Measurements from ENCODE around the gene TLL2.
"Not testable (repeated sequence)": the region's sequence is repeated elsewhere in the genome, so short reads cannot be mapped to it uniquely, and the experiment has no call there.

The TLL2 gene

DNA sequence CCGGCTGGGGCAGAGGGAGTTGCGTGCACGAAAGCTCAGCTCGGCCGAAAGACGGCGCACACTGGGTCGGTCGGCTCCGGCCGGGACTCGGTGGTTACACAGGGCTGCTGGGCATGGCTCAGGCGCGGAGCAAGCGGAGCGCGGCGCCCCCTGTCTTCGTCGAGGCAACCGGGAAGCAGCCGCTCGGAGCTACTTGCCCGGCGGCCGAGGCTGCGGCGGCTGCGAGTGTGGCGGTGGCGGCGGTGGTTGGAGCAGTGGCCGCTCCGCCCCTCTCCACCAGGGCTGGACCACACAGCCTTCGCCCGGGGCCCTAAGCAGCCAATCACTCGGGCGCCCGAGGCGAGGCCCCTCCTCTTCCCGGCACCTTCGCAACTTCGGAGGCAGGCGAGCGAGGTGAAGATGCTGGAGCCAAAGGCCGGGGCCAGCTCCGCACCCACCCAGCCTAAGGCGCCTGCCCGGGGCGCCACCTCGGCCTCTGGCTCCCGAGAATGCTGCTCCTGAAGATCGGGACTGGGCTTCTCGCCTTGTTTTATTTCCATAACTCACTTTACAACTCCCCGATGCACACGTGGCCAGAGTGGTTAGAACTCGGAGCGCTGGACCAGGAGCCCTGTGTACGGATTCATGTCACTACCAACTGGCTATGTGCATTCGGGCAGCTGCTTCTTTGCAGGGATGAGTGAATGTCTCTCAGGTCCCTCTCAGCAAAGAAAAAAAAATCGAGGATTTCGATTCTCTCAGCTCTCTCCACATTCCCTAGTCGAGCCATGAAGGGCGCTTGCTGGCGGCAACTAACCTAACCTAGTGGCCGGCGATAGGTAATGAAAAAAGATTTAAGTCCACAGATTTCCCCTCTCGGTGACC, at the start of gene TLL2:
TSS of gene TLL2 (minus strand) at position 229 of the 864 bp plus-strand sequence. CDS start 241 bp downstream, outside the sequence.
- H3K36me3 ChIP-seq (replicated peaks): no peaks in the 10 kb centered on the region
- DNase-seq (ENCODE audit: low spot score in 2 of 2): peak; percentile 81 to 91

DNA sequence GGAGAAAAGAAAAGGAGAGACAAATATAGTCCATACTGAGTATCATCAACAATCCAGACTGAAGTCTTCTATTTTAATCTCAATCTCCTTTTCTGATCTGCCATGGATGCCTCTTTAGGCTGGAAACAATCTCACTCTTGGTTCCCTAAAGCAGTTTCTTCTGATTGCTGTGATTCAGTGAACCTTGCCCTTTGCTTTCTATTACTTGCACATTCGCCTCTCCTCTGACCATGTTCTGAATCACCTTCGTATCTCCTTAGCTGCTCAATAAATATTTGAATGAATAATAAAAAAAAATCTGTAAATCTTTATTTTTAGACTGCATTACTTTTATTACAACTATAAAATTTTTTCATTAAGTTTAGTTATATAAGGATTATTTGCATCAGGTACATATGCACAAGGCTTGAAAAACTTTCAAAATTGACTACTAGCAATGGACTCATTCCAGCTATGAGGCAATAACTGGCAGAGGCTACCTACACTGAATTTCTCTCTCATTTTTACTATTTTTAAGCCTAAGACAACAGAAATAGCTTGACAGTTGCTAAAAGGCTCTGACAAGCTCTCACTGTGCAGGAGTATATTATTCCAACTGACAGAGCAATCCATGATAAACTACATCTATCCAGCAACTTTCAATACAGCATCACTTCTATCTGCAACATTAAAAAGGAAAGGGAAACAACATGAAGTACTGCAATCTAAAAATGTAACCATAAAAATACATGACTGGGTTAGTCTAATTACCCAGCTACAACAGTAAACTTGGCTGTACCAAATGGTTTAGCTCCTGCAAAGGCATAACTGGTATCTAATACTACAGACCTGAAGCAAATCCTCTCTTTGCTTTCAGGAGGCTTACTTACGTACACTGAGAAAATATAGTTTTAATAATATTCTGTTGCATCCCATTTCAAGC, 47.5 kb upstream of the TLL2 start:
- Histone ChIP-seq H3K36me3 (replicated peaks) (peaks cover 28% of the 10 kb centered on the region), H3K4me3 (no peak overlapping the region), H3K27me3 (ENCODE audit: low read depth) (no peaks in the 10 kb centered on the region), H3K9me3 (no peaks in the 10 kb centered on the region), H3K4me1 (peaks cover 7% of the 10 kb centered on the region)
- in situ Hi-C loops (cut with MboI; ENCODE audit: low sequenced_read_pairs): no loop called here
- DNase-seq (ENCODE audit: low spot score in 2 of 2): no peak

More for the DNA sequence above, at the start of gene TLL2:
- H3K4me3 ChIP-seq: peak within 1 kb of the TSS; percentile 43
- no peaks in the 10 kb centered on the region for H3K9me3 ChIP-seq
- H3K27me3 ChIP-seq (ENCODE audit: low read depth): peaks cover 6% of the 10 kb centered on the region
- peaks cover 5% of the 10 kb centered on the region for H3K4me1 ChIP-seq
- in situ Hi-C loops (cut with MboI; ENCODE audit: low sequenced_read_pairs): loop anchor here (5.0 kb wide), 1 partner anchor 117 kb away; no protein-coding TSS in a partner anchor

DNA sequence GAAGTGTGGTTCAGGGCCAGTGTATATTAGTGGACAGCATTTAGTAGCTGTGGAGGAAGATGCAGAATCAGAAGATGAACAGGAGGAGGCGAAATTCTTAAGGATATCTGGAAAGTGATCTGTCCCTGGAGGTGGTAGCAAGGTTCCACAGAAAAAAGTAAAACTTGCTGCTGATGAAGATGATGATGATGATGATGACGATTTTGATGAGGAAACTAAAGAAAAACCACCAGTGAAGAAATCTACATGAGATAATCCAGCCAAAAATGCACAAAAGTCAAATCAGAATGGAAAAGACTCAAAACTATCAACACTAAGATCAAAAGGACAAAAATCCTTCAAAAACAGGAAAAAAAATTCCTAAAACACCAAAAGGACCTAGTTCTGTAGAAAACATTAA, 46.8 kb upstream of the TLL2 start:
- peaks cover 28% of the 10 kb centered on the region for H3K36me3 ChIP-seq (replicated peaks)
- no peaks in the 10 kb centered on the region for H3K27me3 ChIP-seq (ENCODE audit: low read depth)
- in situ Hi-C loops (cut with MboI; ENCODE audit: low sequenced_read_pairs): no loop called here
- no peaks in the 10 kb centered on the region for H3K9me3 ChIP-seq
- no peak for DNase-seq (ENCODE audit: low spot score in 2 of 2)
- H3K4me3 ChIP-seq: no peak overlapping the region
- no peaks in the 10 kb centered on the region for H3K4me1 ChIP-seq

DNA sequence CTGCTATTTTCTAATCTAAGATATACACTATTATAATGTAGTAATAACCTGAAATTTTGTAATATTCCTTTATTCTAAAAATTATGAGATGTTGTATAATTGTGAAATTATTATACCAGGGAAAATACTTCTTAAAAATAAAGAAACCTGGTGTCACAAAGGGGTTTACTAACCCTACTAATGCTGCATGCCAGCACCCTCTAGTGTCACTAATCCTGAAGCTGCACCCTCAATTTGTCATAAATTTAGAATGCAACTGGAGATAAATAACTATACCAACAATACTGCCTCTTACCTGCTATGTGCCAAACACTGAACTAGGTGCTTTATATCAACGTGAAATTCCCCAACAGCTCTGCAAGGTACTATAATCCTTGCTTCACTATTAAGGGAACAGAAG, 42.3 kb upstream of the TLL2 start:
- in situ Hi-C loops (cut with MboI; ENCODE audit: low sequenced_read_pairs): no loop called here
- Histone ChIP-seq H3K36me3 (replicated peaks) (peaks cover 33% of the 10 kb centered on the region), H3K27me3 (ENCODE audit: low read depth) (no peaks in the 10 kb centered on the region), H3K4me3 (no peak overlapping the region), H3K4me1 (no peaks in the 10 kb centered on the region), H3K9me3 (no peaks in the 10 kb centered on the region)
- DNase-seq (ENCODE audit: low spot score in 2 of 2): peak in 1 of 2 experiments; percentile 16

DNA sequence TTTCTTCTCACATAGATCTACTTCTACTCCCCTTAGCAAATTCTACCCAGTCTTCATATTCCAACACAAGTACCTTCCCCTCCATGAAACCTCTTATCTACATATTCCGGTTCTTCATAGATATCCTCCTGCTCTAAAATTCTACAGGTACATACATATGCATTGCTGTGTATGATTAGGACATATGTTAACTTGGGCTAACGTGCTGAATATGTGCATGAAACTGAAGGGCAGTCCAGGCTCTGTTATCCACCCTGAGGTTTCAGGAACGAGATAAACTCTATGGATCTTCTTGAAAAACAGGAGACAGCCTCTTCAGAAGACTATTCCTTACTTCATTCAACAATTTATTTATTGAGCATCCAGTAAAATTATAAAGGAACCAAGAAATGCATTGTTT, 41.6 kb upstream of the TLL2 start:
- in situ Hi-C loops (cut with MboI; ENCODE audit: low sequenced_read_pairs): no loop called here

DNA sequence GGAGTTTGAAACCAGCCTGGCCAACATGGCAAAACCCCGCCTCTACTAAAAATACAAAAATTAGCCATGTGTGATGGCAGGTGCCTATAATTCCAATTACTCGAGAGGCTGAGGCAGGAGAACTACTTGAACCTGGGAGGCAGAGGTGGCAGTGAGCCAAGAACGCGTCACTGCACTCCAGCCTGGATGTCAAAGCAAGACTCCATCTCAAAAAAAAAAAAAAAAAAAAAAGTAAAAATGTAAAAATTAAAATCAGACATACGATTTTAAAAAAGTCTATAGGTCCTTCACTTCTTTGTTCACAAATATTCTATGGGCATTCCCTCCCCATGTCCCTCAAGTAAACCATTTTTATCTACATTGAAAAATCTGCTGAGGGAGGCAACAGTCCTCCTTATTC, 34.9 kb upstream of the TLL2 start:
- no peaks in the 10 kb centered on the region for H3K27me3 ChIP-seq (ENCODE audit: low read depth)
- H3K4me1 ChIP-seq: no peaks in the 10 kb centered on the region
- peaks cover 57% of the 10 kb centered on the region for H3K36me3 ChIP-seq (replicated peaks)
- in situ Hi-C loops (cut with MboI; ENCODE audit: low sequenced_read_pairs): no loop called here
- H3K9me3 ChIP-seq: no peaks in the 10 kb centered on the region
- DNase-seq (ENCODE audit: low spot score in 2 of 2): no peak
- no peak overlapping the region for H3K4me3 ChIP-seq

More for the DNA sequence above, 41.6 kb upstream of the TLL2 start:
- Histone ChIP-seq H3K36me3 (replicated peaks) (peaks cover 30% of the 10 kb centered on the region), H3K27me3 (ENCODE audit: low read depth) (no peaks in the 10 kb centered on the region), H3K4me3 (no peak overlapping the region), H3K9me3 (no peaks in the 10 kb centered on the region), H3K4me1 (no peaks in the 10 kb centered on the region)
- DNase-seq (ENCODE audit: low spot score in 2 of 2): no peak

DNA sequence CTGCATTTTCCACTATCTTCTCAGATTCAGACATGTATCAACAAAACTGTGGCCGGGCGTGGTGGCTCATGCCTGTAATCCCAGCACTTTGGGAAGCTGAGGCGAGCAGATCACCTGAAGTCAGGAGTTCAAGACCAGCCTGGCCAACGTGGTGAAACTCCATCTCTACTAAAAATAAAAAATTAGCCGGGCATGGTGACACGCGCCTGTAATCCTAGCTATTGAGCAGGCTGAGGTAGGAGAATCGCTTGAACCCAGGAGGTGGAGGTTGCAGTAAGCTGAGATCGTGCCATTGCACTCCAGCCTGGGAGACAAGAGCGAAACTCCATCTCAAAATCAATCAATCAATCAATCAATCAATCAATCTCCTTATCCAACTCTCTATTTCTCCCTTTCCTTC, 31.8 kb upstream of the TLL2 start:
- H3K27me3 ChIP-seq (ENCODE audit: low read depth); H3K9me3 ChIP-seq; in situ Hi-C loops (cut with MboI; ENCODE audit: low sequenced_read_pairs); DNase-seq (ENCODE audit: low spot score in 2 of 2); H3K4me3 ChIP-seq; H3K4me1 ChIP-seq: not testable (repeated sequence)
- peaks cover 48% of the 10 kb centered on the region for H3K36me3 ChIP-seq (replicated peaks)

DNA sequence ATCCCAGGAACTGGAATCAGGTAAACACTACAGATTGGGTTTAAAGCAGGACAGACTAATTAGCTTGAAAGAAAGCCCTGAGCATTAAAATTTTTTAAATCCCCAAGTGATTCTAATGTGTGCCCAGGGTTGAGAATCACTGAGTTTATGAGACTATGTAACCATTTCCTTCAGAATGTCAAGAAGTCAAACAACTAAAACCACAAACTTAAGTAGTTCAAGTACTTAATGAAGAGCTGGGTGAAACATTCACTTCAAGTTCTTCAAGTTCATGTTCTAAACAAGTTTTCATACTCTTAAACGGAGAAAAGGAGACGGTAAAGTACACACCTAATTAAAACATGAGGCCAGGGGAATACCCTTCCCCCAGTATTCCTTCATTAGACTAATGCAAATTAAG, 28.2 kb upstream of the TLL2 start:
- H3K9me3 ChIP-seq: no peaks in the 10 kb centered on the region
- H3K27me3 ChIP-seq (ENCODE audit: low read depth): no peaks in the 10 kb centered on the region
- no peak for DNase-seq (ENCODE audit: low spot score in 2 of 2)
- H3K36me3 ChIP-seq (replicated peaks): peaks cover 33% of the 10 kb centered on the region
- in situ Hi-C loops (cut with MboI; ENCODE audit: low sequenced_read_pairs): no loop called here
- H3K4me1 ChIP-seq: no peaks in the 10 kb centered on the region
- no peak overlapping the region for H3K4me3 ChIP-seq

DNA sequence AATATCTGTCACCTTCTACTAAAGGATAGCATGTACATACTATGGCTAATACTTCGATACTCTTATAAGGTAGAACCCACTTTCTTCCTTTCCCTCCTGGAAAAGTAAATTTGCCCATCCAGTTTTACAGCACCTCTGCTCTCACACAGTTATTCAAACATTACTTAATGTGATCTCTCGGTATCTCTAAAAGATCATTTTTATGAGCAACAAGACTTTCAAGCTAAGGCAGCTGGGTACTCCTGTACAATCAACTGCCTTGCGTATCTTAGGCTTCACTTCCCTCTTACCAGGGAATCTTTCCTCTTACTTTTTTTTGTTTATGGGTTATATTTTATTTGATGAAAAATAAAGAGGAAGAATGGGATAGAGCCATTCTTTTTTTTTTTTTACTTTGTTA, 26.5 kb upstream of the TLL2 start:
- Histone ChIP-seq H3K27me3 (ENCODE audit: low read depth) (no peaks in the 10 kb centered on the region), H3K9me3 (no peaks in the 10 kb centered on the region), H3K36me3 (replicated peaks) (peaks cover 19% of the 10 kb centered on the region), H3K4me1 (no peaks in the 10 kb centered on the region), H3K4me3 (no peak overlapping the region)
- no peak for DNase-seq (ENCODE audit: low spot score in 2 of 2)
- in situ Hi-C loops (cut with MboI; ENCODE audit: low sequenced_read_pairs): no loop called here

DNA sequence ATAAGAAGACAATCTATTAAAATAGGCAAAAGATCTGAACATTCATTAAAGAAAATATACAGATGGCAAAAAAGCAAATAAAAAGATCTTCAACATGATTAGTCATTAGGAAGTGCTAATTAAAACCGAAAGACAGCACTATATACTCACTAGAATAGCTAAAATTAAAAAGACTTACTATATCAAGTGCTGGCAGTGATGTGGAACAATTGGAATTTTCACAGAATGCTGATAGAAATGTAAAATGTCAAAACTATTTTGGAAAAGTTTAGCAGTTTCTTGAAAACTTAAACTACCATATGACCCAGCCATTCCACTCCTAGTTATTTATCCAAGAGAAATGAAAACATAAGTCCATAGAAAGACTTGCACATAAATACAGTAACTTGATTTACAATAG, 25.0 kb upstream of the TLL2 start:
- in situ Hi-C loops (cut with MboI; ENCODE audit: low sequenced_read_pairs): no loop called here
- DNase-seq (ENCODE audit: low spot score in 2 of 2): no peak
- H3K4me1 ChIP-seq: peaks cover 5% of the 10 kb centered on the region
- H3K9me3 ChIP-seq: no peaks in the 10 kb centered on the region
- no peaks in the 10 kb centered on the region for H3K27me3 ChIP-seq (ENCODE audit: low read depth)
- H3K4me3 ChIP-seq: no peak overlapping the region
- peaks cover 16% of the 10 kb centered on the region for H3K36me3 ChIP-seq (replicated peaks)

DNA sequence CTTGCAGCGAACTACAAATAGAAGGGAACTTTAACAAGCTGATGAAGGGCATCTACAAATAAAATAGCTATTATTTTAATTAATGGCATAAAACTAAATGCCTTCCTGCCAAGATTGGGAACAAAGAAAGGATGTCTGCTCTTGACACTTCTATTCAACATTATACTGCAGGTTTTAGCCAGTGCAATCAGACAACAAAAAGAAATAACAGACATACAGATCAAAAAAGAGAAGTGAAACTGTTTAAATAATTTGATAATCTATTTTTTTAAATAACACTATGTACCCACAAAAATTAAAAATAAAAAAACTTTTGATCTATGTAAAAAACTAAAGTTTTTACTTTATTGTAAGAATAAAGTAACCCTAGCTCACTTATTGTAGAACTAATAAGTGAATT, 22.4 kb upstream of the TLL2 start:
- peaks cover 10% of the 10 kb centered on the region for H3K36me3 ChIP-seq (replicated peaks)
- in situ Hi-C loops (cut with MboI; ENCODE audit: low sequenced_read_pairs): no loop called here
- H3K4me3 ChIP-seq: no peak overlapping the region
- H3K4me1 ChIP-seq: peaks cover 18% of the 10 kb centered on the region
- DNase-seq (ENCODE audit: low spot score in 2 of 2): no peak
- H3K27me3 ChIP-seq (ENCODE audit: low read depth): no peaks in the 10 kb centered on the region
- H3K9me3 ChIP-seq: no peaks in the 10 kb centered on the region

DNA sequence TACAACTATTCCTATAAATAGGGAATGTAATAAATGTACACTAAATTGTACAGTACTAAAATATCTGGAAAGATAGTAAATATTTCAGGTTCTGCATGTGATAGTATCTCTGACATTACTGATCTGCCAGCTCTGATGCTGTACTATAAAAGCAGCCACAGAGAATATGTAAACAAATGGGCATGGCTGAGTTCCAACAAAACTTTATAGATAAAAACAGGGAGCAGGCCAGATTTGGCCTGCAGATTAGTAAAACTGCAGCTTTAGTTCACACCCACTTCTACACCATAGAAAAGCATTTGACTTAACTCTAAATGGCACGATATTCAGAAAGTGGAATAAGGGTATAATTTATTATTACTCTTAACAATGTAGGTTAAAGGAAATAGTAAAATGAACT, 18.8 kb upstream of the TLL2 start:
- no peak for DNase-seq (ENCODE audit: low spot score in 2 of 2)
- in situ Hi-C loops (cut with MboI; ENCODE audit: low sequenced_read_pairs): no loop called here
- Histone ChIP-seq H3K9me3 (no peaks in the 10 kb centered on the region), H3K27me3 (ENCODE audit: low read depth) (no peaks in the 10 kb centered on the region), H3K36me3 (replicated peaks) (peaks cover 19% of the 10 kb centered on the region; the same call in 1 of the 2 replicates), H3K4me1 (peaks cover 18% of the 10 kb centered on the region), H3K4me3 (no peak overlapping the region)

DNA sequence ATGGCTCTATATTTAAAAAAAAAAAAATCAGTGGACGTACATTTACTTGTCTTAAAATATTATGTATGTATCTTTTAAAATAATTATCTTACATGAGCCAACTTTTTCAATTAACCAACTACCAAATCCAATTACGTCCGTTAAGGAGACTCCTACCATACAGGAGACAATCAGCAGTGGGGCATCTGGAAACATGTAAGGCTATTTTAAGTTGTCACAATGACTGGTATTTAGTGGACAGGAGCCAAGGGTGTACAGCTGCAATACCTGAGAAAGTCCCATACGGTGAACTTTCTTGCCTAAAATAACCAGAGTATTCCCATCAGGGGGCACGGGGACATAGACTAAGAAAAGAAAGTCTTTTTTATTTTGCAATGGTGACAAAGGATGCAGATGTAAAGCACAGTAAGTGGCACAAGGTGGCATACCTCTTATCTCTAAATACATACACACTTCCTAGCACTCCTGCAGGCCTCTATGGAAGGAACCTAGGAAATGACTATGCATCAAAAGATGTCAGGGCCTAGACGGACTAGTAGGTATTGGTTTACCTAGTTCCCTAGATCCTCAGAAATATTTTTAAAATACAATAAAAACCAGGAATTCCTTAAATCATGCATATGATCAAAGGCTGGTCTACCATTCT, 16.0 kb upstream of the TLL2 start:
- Histone ChIP-seq H3K9me3 (no peaks in the 10 kb centered on the region), H3K4me3 (no peak overlapping the region), H3K4me1 (peaks cover 18% of the 10 kb centered on the region), H3K27me3 (ENCODE audit: low read depth) (no peaks in the 10 kb centered on the region), H3K36me3 (replicated peaks) (peaks cover 33% of the 10 kb centered on the region)
- no peak for DNase-seq (ENCODE audit: low spot score in 2 of 2)
- in situ Hi-C loops (cut with MboI; ENCODE audit: low sequenced_read_pairs): no loop called here
